ENCODE results near the gene HSPA12B. TPM values are rescaled to one million over a fixed set of nuclear protein-coding genes. Genes with fewer than 3 reads are reported as not detected.

HSPA12B gene
- total RNA-seq, 1 experiment from 2014 or later, result not detected

- no peaks in the 10 kb centered on the region for H3K9me3 Mint-ChIP-seq (ENCODE audit: unreplicated experiment)
- ChIA-PET CTCF (interaction anchor here (0.8 to 1.5 kb wide), 4 partner anchors 8 to 63 kb away, joined by 3 to 9 read pairs (median 4); partner anchors contain the start of genes ADISSP and AP5S1), POLR2A (no interaction called here)
- H3K4me1 Mint-ChIP-seq (ENCODE audit: low read depth, unreplicated experiment), result no peaks in the 10 kb centered on the region
- no peak for TF ChIP-seq CTCF (IDR thresholded peaks at IDR 0.05; ENCODE audit: insufficient read depth in 1 of 2, low read depth in 1 of 2, low read length in 1 of 2, severe bottlenecking in 1 of 2, unreplicated experiment in 1 of 2)
- no peak for DNase-seq
- Histone ChIP-seq H3K4me3 (ENCODE audit: low read depth, low read length) (no peak overlapping the region), H3K9me3 (no peaks in the 10 kb centered on the region), H3K36me3 (ENCODE audit: control insufficient read depth, insufficient read depth, low read length) (0 out of 2 replicates have a peak, but pooled peaks cover 1% of the 10 kb centered on the region), H3K27me3 (replicated peaks; ENCODE audit: control insufficient read depth, insufficient read depth, low read length) (no peaks in the 10 kb centered on the region), H3K4me1 (no peaks in the 10 kb centered on the region)
- BruUV-seq (replicated peaks), result no TSS peak
- peaks cover 20% of the 10 kb centered on the region for H3K36me3 Mint-ChIP-seq (ENCODE audit: insufficient read depth, unreplicated experiment)
- intact Hi-C loops (cut with micrococcal nuclease; ENCODE audit: unreplicated experiment), result no loop called here
- no peak overlapping the region for H3K27ac Mint-ChIP-seq (ENCODE audit: unreplicated experiment)
- no peaks in the 10 kb centered on the region for H3K27me3 Mint-ChIP-seq (ENCODE audit: insufficient read depth, unreplicated experiment)
- no peak overlapping the region for H3K4me3 Mint-ChIP-seq (ENCODE audit: unreplicated experiment)
Observed at GRCh38 chr20:3757268-3757667, 24.8 kb downstream of the HSPA12B start.

- no peaks in the 10 kb centered on the region for H3K9me3 Mint-ChIP-seq (ENCODE audit: unreplicated experiment)
- TF ChIP-seq CTCF (IDR thresholded peaks at IDR 0.05; ENCODE audit: insufficient read depth in 1 of 2, low read depth in 1 of 2, low read length in 1 of 2, severe bottlenecking in 1 of 2, unreplicated experiment in 1 of 2), result no peak
- CTCF ChIA-PET, result no interaction called here
- no peak overlapping the region for H3K4me3 ChIP-seq (ENCODE audit: low read depth, low read length)
- no peaks in the 10 kb centered on the region for H3K9me3 ChIP-seq
- no peak for DNase-seq
- no peaks in the 10 kb centered on the region for H3K4me1 Mint-ChIP-seq (ENCODE audit: low read depth, unreplicated experiment)
- H3K36me3 ChIP-seq (ENCODE audit: control insufficient read depth, insufficient read depth, low read length), result 0 out of 2 replicates have a peak, but pooled peaks cover 1% of the 10 kb centered on the region
- no peaks in the 10 kb centered on the region for H3K27me3 Mint-ChIP-seq (ENCODE audit: insufficient read depth, unreplicated experiment)
- intact Hi-C loops (cut with micrococcal nuclease; ENCODE audit: unreplicated experiment), result no loop called here
- H3K27ac Mint-ChIP-seq (ENCODE audit: unreplicated experiment), result no peak overlapping the region
- POLR2A ChIA-PET, result no interaction called here
- no peaks in the 10 kb centered on the region for H3K4me1 ChIP-seq
- no peaks in the 10 kb centered on the region for H3K27me3 ChIP-seq (replicated peaks; ENCODE audit: control insufficient read depth, insufficient read depth, low read length)
- no peak overlapping the region for H3K4me3 Mint-ChIP-seq (ENCODE audit: unreplicated experiment)
- peaks cover 15% of the 10 kb centered on the region for H3K36me3 Mint-ChIP-seq (ENCODE audit: insufficient read depth, unreplicated experiment)
- no TSS peak for BruUV-seq (replicated peaks)
Observed at GRCh38 chr20:3758566-3758965, 26.1 kb downstream of the HSPA12B start.

DNA sequence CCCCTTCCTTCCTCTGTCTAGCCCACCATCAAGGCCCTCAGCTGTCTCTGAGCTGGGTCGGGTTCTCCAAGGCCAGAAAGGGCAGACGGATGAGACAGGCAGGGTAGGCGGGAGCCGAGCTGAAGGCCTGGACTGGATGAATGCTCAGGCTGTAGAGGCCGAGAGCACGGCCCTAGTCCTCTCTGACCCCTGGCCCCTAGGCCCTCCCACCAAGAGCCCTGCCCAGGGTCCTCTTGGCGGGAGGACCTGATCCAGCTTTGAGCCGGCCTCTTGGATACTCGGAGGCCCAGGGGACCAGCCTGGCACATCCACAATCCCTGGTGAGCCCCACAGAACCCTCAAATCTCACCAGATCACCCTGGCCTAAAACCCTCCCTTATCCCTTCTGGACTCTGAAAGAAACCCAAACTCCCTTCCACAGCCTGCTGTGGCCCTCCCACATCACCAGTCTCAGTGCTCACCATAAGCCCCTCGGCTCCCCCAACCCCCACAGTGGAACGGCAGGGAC lies 26.9 kb downstream of the HSPA12B start:
- peaks cover 15% of the 10 kb centered on the region for H3K36me3 Mint-ChIP-seq (ENCODE audit: insufficient read depth, unreplicated experiment)
- Histone ChIP-seq H3K4me3 (ENCODE audit: low read depth, low read length) (no peak overlapping the region), H3K27me3 (replicated peaks; ENCODE audit: control insufficient read depth, insufficient read depth, low read length) (no peaks in the 10 kb centered on the region), H3K36me3 (ENCODE audit: control insufficient read depth, insufficient read depth, low read length) (0 out of 2 replicates have a peak, but pooled peaks cover 1% of the 10 kb centered on the region), H3K9me3 (no peaks in the 10 kb centered on the region), H3K4me1 (no peaks in the 10 kb centered on the region)
- H3K4me1 Mint-ChIP-seq (ENCODE audit: low read depth, unreplicated experiment), result no peaks in the 10 kb centered on the region
- TF ChIP-seq CTCF (IDR thresholded peaks at IDR 0.05; ENCODE audit: insufficient read depth in 1 of 2, low read depth in 1 of 2, low read length in 1 of 2, severe bottlenecking in 1 of 2, unreplicated experiment in 1 of 2), result no peak
- H3K27me3 Mint-ChIP-seq (ENCODE audit: insufficient read depth, unreplicated experiment), result no peaks in the 10 kb centered on the region
- no peak overlapping the region for H3K27ac Mint-ChIP-seq (ENCODE audit: unreplicated experiment)
- H3K4me3 Mint-ChIP-seq (ENCODE audit: unreplicated experiment), result no peak overlapping the region
- no peaks in the 10 kb centered on the region for H3K9me3 Mint-ChIP-seq (ENCODE audit: unreplicated experiment)
- no peak for DNase-seq
- BruUV-seq (replicated peaks), result no TSS peak
- POLR2A ChIA-PET, result no interaction called here
- intact Hi-C loops (cut with micrococcal nuclease; ENCODE audit: unreplicated experiment), result no loop called here
- CTCF ChIA-PET, result interaction anchor here (1.5 kb wide), 1 partner anchor 9 kb away, joined by 6 read pairs; no protein-coding TSS in a partner anchor

Data from Caco-2 (cell line).